ENCODE results near the gene APOOL. TPM values are rescaled to one million over a fixed set of nuclear protein-coding genes. Genes with fewer than 3 reads are reported as not detected.

Gene APOOL
- total and polyA plus RNA-seq, 8 donors: 2.3 to 26.3 (median 4.9) TPM

- Histone ChIP-seq H3K27me3 (no peaks in the 10 kb centered on the region), H3K36me3 (no peaks in the 10 kb centered on the region), H3K4me3 (no peak overlapping the region), H3K4me1 (no peaks in the 10 kb centered on the region), H3K9me3 (peaks cover 0 to 4% (median 0%) of the 10 kb centered on the region in 4 donors), H3K27ac (no peak overlapping the region)
- no peak for DNase-seq
- 72 to 94% (median 92%) methylated on average over 3 of the region's 3 CpGs for WGBS, 5 donors
- no peak for TF ChIP-seq POLR2A (IDR thresholded peaks at IDR 0.05)
- TF ChIP-seq EP300 (IDR thresholded peaks at IDR 0.05): no peak
- no peak for TF ChIP-seq CTCF (IDR thresholded peaks at IDR 0.05)
- no peak for TF ChIP-seq POLR2AphosphoS5 (IDR thresholded peaks at IDR 0.05)
- intact Hi-C loops (cut with DNase I; ENCODE audit: low total_unique reads): no loop called here
Observed at GRCh38 chrX:85024562-85024961, 20.9 kb downstream of the APOOL start.

GRCh38 chrX:85026170-85026569 is 22.5 kb downstream of the APOOL start:
- intact Hi-C loops (cut with DNase I; ENCODE audit: low total_unique reads): no loop called here
- no peak overlapping the region for H3K4me3 ChIP-seq
- H3K27ac ChIP-seq: no peak overlapping the region
- peaks cover 0 to 7% (median 0%) of the 10 kb centered on the region in 4 donors for H3K4me1 ChIP-seq
- no peak for TF ChIP-seq POLR2AphosphoS5 (IDR thresholded peaks at IDR 0.05)
- no peak for TF ChIP-seq CTCF (IDR thresholded peaks at IDR 0.05)
- TF ChIP-seq EP300 (IDR thresholded peaks at IDR 0.05): no peak
- TF ChIP-seq POLR2A (IDR thresholded peaks at IDR 0.05): no peak
- no peaks in the 10 kb centered on the region for H3K27me3 ChIP-seq
- no peak for DNase-seq
- no peaks in the 10 kb centered on the region for H3K36me3 ChIP-seq
- peaks cover 0 to 4% (median 0%) of the 10 kb centered on the region in 4 donors for H3K9me3 ChIP-seq

GRCh38 chrX:85029043-85029442 is 25.4 kb downstream of the APOOL start:
- TF ChIP-seq POLR2AphosphoS5 (IDR thresholded peaks at IDR 0.05) (no peak), EP300 (IDR thresholded peaks at IDR 0.05) (no peak), CTCF (IDR thresholded peaks at IDR 0.05) (no peak), POLR2A (IDR thresholded peaks at IDR 0.05) (no peak)
- Histone ChIP-seq H3K27me3 (no peaks in the 10 kb centered on the region), H3K36me3 (no peaks in the 10 kb centered on the region), H3K4me1 (peaks cover 0 to 10% (median 0%) of the 10 kb centered on the region in 4 donors), H3K27ac (no peak overlapping the region), H3K9me3 (peaks cover 0 to 4% (median 0%) of the 10 kb centered on the region in 4 donors), H3K4me3 (no peak overlapping the region)
- DNase-seq: no peak
- intact Hi-C loops (cut with DNase I; ENCODE audit: low total_unique reads): no loop called here

GRCh38 chrX:85031505-85031904 is 27.8 kb downstream of the APOOL start:
- no peaks in the 10 kb centered on the region for H3K9me3 ChIP-seq
- intact Hi-C loops (cut with DNase I; ENCODE audit: low total_unique reads): no loop called here
- no peak overlapping the region for H3K4me3 ChIP-seq
- H3K4me1 ChIP-seq: peaks cover 0 to 10% (median 0%) of the 10 kb centered on the region in 4 donors
- WGBS, 5 donors: 28 to 47% (median 39%) methylated on average over 2 of the region's 2 CpGs
- H3K27ac ChIP-seq: no peak overlapping the region
- TF ChIP-seq POLR2A (IDR thresholded peaks at IDR 0.05) (no peak), POLR2AphosphoS5 (IDR thresholded peaks at IDR 0.05) (no peak), EP300 (IDR thresholded peaks at IDR 0.05) (no peak), CTCF (IDR thresholded peaks at IDR 0.05) (no peak)
- DNase-seq: peak in 1 of 2 donors; percentile 3
- no peaks in the 10 kb centered on the region for H3K27me3 ChIP-seq
- no peaks in the 10 kb centered on the region for H3K36me3 ChIP-seq

Data from stomach (tissue), 9 donors.